BLaER1 (cell line): ENCODE data around the gene SPDYC.

Source experiments
- H3K27ac ChIP-seq: shearing (Covaris generic); formaldehyde crosslinking; 2 replicates; pipeline ENCODE4 v1.8.1; 2022
- H3K27me3 ChIP-seq: shearing (Covaris generic); formaldehyde crosslinking; 2 replicates; pipeline ENCODE4 v1.8.1; 2022
- H3K36me3 ChIP-seq: shearing (Covaris generic); formaldehyde crosslinking; 2 replicates; pipeline ENCODE4 v1.8.1; 2022
- H3K4me1 ChIP-seq: shearing (Covaris generic); formaldehyde crosslinking; 2 replicates; pipeline ENCODE4 v1.8.1; 2022
- H3K4me2 ChIP-seq: shearing (Covaris generic); formaldehyde crosslinking; 2 replicates; pipeline ENCODE4 v1.8.1; 2022
- H3K4me3 ChIP-seq: shearing (Covaris generic); formaldehyde crosslinking; 2 replicates; pipeline ENCODE4 v1.8.1; 2022
- H3K9ac ChIP-seq: shearing (Covaris generic); formaldehyde crosslinking; 2 replicates; pipeline ENCODE4 v1.8.1; 2022
- H3K9me3 ChIP-seq: shearing (Covaris generic); formaldehyde crosslinking; 2 replicates; pipeline ENCODE4 v1.8.1; 2022
- H4K20me1 ChIP-seq: shearing (Covaris generic); formaldehyde crosslinking; 2 replicates; pipeline ENCODE4 v1.8.1; 2022
- Cebpa-rat ChIP-seq: shearing (Covaris generic); IDR thresholded peaks from 2 replicates; pipeline ENCODE4 v1.8.1; 2022

Gene SPDYC

DNA sequence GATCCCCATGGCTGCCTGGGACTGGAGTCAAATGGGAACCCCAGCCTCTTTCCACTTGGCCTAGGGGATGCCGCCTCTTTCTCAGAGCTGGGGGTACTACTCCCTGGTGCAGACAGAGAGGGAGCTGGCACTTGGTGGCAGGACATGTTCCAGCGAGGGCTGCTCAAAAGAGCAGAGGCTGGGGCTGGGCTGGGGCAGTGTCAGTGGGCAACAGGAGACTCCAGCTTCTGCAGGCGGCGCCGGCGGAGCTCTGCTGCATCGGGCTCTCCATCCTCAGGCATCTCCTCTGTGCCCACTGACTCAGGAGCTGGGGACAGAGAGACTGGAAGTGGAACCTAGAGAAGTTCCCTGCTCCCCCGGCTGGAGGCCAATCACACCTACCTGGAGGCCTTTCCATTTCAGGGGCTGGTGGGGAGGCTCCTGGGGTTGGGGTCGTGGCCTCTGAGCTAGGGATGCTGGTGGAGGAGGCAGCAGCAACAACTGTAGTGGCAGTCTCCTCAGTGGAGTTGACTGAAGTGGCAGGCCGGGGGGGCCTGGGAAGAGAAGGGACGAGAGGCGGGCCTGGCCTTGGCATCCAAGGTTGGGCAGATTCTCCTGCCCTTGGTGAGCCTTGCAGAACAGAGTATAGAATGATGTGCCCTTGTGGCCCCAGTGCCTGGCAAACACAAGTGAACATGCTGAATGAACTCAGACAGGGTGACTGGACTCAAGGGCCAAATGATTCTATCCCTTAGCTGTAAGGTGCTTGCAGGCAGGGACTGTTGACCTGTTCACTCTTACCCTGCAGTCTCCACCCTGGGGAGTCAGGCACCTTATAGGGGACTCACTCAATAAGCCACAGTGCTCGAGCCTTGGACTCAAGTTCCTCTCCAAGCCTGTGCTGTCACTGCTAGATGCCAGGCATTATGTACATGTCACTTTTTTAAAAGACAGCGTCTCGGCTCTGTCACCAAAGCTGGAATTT, 41.6 kb upstream of the SPDYC start:
- Histone ChIP-seq H4K20me1 (peaks cover 42% of the 10 kb centered on the region), H3K4me1 (peaks cover 61% of the 10 kb centered on the region), H3K36me3 (peaks cover 93% of the 10 kb centered on the region), H3K27ac (peak overlapping the region; percentile 78), H3K9ac (0 out of 2 replicates have a peak overlapping the region, but pooled peaks have one; percentile 50), H3K4me3 (no peak overlapping the region), H3K9me3 (no peaks in the 10 kb centered on the region), H3K4me2 (0 out of 2 replicates have a peak overlapping the region, but pooled peaks have one; percentile 99), H3K27me3 (no peaks in the 10 kb centered on the region)
- no peak for TF ChIP-seq Cebpa-rat

DNA sequence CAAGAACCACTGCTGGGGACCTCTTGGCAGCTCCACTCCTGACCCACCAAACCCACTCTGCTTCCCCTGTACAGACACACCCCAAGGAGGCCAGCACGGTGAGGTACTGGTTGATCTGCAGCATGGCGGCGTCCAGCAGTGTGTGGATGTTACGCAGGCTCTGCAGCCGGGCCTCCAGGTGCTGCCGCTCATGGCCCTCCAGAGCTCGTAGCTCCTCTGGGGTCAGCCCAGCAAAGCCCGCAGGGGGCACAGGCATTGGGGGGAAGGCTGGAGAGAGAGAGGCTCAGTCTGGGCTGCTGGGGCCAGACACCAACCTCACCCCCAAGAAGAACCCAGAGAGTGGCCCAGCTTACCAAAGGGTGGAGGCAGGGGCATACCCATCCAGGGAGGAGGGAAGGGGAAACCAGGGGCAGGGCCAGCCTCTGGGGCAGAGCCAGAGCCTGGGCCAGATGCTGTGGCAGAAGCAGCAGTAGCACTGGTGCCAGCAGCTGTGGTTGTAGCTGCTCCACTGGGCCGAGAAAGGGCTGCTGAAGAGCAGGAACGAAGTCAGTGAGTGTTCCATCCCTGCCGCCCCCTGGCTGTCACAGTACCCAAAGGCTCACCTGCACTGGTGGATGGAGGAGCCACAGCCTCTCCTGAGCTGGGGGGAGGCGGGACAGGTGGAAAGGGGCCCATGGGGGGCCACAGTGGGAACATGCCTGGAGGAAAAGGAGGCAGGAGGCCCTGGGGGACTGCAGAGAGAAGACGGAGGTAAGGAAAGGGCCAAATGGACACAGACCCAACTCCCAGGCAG, 40.2 kb upstream of the SPDYC start:
- Histone ChIP-seq H3K36me3 (peaks cover 83% of the 10 kb centered on the region), H3K4me3 (peak overlapping the region; percentile 52)

DNA sequence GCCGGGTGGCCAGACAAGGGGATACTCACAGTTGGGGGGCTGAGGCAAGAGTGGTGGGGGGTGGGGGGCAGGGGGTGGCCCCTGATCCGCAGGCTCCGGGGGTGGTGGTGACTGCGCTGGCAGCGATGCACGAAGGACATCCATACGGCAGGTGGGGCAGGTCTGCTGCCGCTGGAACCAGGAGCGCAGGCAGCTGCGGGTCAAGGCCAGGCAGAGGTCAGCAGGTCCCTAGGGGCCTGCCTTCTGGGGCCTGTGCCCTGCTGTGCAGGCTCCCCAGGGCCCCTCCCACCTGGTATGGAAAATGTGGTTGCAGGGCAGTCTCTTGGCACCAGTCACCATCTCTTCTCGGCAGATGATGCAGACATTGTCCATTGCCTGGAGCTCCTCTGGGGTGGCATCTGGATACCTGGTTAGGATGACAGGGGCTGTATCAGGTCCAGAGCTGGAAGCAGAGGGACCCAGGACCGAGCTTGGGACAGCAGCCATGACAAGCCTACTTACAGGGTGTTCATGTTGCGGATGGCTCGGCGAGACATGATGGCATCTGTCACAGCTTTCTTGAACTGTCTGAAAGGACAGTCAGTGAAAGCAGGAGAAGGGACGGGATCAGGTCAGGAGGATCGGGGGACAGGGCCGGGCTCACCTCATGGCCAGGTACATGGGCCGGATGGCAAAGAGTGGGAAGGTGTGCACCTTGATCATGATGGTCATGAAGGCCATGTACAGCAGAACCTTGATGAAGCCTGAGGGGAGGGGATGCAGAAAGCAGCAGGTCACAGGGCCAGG, 39.2 kb upstream of the SPDYC start:
- Histone ChIP-seq H3K9ac (peak overlapping the region; percentile 98), H3K27me3 (no peaks in the 10 kb centered on the region), H3K4me1 (peaks cover 56% of the 10 kb centered on the region), H3K4me2 (peak overlapping the region; percentile 99), H3K27ac (peak overlapping the region; percentile 99), H3K4me3 (peak overlapping the region; percentile 99), H3K36me3 (peaks cover 73% of the 10 kb centered on the region), H4K20me1 (peaks cover 49% of the 10 kb centered on the region), H3K9me3 (no peaks in the 10 kb centered on the region)
- TF ChIP-seq Cebpa-rat, result no peak

More for the DNA sequence above, 40.2 kb upstream of the SPDYC start:
- H3K27ac ChIP-seq, result peak overlapping the region; percentile 78
- H3K4me1 ChIP-seq, result peaks cover 49% of the 10 kb centered on the region
- H3K4me2 ChIP-seq, result peak overlapping the region; percentile 99
- peaks cover 49% of the 10 kb centered on the region for H4K20me1 ChIP-seq
- peak overlapping the region; percentile 70 for H3K9ac ChIP-seq
- TF ChIP-seq Cebpa-rat, result no peak
- H3K9me3 ChIP-seq, result no peaks in the 10 kb centered on the region
- H3K27me3 ChIP-seq, result no peaks in the 10 kb centered on the region

DNA sequence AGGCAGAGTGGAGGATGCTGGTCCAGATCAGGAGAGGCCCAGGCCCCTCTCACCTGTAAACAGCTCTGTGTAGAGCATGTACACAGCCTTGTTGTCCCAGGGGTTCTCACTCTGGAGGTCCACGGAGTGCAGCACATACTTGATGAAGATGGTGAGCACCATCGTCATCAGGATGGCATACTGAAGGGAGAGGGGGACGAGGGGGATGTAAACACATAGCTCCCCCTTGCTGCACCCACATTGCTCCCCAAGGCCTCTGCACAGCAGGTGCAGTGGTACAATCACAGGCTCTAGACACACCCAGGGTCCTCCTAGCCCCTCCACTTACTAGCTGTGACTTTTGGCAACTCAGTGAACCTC, 38.6 kb upstream of the SPDYC start:
- Histone ChIP-seq H3K9ac (peak overlapping the region; percentile 98), H3K27me3 (no peaks in the 10 kb centered on the region), H3K9me3 (no peaks in the 10 kb centered on the region), H3K36me3 (peaks cover 68% of the 10 kb centered on the region), H3K4me1 (peaks cover 62% of the 10 kb centered on the region), H3K4me3 (peak overlapping the region; percentile 99), H4K20me1 (peaks cover 47% of the 10 kb centered on the region), H3K4me2 (peak overlapping the region; percentile 99), H3K27ac (peak overlapping the region; percentile 99)
- no peak for TF ChIP-seq Cebpa-rat

- Histone ChIP-seq H3K4me3 (peak overlapping the region; percentile 99), H3K9ac (peak overlapping the region; percentile 98), H3K36me3 (peaks cover 63% of the 10 kb centered on the region), H4K20me1 (peaks cover 42% of the 10 kb centered on the region), H3K4me1 (peaks cover 67% of the 10 kb centered on the region), H3K27me3 (no peaks in the 10 kb centered on the region), H3K27ac (peak overlapping the region; percentile 99), H3K9me3 (no peaks in the 10 kb centered on the region), H3K4me2 (peak overlapping the region; percentile 99)
- TF ChIP-seq Cebpa-rat, result no peak
Observed at GRCh38 chr11:65131895-65132237, 38.2 kb upstream of the SPDYC start.

GRCh38 chr11:65132238-65132987, 37.6 kb upstream of the SPDYC start:
- H3K9me3 ChIP-seq, result no peaks in the 10 kb centered on the region
- no peaks in the 10 kb centered on the region for H3K27me3 ChIP-seq
- peak overlapping the region; percentile 99 for H3K27ac ChIP-seq
- H4K20me1 ChIP-seq, result peaks cover 37% of the 10 kb centered on the region
- peaks cover 57% of the 10 kb centered on the region for H3K36me3 ChIP-seq
- peak overlapping the region; percentile 99 for H3K4me3 ChIP-seq
- H3K9ac ChIP-seq, result peak overlapping the region; percentile 98
- peak overlapping the region; percentile 99 for H3K4me2 ChIP-seq
- no peak for TF ChIP-seq Cebpa-rat
- peaks cover 72% of the 10 kb centered on the region for H3K4me1 ChIP-seq

- peak overlapping the region; percentile 99 for H3K4me2 ChIP-seq
- H3K4me3 ChIP-seq, result peak overlapping the region; percentile 99
- H3K36me3 ChIP-seq, result peaks cover 50% of the 10 kb centered on the region
- peaks cover 29% of the 10 kb centered on the region for H4K20me1 ChIP-seq
- peak overlapping the region; percentile 99 for H3K27ac ChIP-seq
- no peaks in the 10 kb centered on the region for H3K27me3 ChIP-seq
- peak overlapping the region; percentile 98 for H3K9ac ChIP-seq
- no peak for TF ChIP-seq Cebpa-rat
- H3K4me1 ChIP-seq, result peaks cover 77% of the 10 kb centered on the region
- no peaks in the 10 kb centered on the region for H3K9me3 ChIP-seq
Observed at GRCh38 chr11:65132988-65133700, 36.9 kb upstream of the SPDYC start.

GRCh38 chr11:65133724-65134123, 36.3 kb upstream of the SPDYC start:
- Histone ChIP-seq H3K27me3 (no peaks in the 10 kb centered on the region), H3K4me1 (peaks cover 71% of the 10 kb centered on the region), H4K20me1 (peaks cover 24% of the 10 kb centered on the region)

More at GRCh38 chr11:65133724-65134123, 36.3 kb upstream of the SPDYC start:
- Histone ChIP-seq H3K9me3 (no peaks in the 10 kb centered on the region), H3K9ac (peak overlapping the region; percentile 98), H3K4me3 (peak overlapping the region; percentile 99), H3K36me3 (peaks cover 44% of the 10 kb centered on the region), H3K27ac (peak overlapping the region; percentile 99), H3K4me2 (peak overlapping the region; percentile 99)
- TF ChIP-seq Cebpa-rat, result no peak
